ENCODE measurements around the gene CCL23.

Gene CCL23, protein sequence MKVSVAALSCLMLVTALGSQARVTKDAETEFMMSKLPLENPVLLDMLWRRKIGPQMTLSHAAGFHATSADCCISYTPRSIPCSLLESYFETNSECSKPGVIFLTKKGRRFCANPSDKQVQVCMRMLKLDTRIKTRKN

DNA sequence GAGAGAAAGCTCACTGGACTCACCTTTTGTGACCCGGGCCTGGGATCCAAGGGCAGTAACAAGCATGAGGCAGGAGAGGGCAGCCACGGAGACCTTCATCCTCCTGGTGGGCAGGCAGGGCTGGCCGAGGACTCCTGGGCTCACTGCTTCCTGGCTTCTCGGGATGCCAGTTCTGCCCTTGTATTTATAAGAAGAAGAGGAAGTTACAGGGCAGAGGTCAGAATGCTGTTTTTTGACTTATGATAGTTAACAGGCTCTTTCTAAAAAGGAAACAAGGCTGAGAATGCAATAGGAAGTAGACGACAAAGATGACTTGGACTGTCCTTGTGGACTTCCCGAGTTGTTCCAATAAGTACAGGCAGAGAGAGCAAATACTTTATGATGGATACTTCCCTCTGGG is at the start of gene CCL23:
CCL23 (minus strand) TSS at position 174 of the 400 bp plus-strand sequence; CDS start at position 99, 75 bp downstream.
- no peaks in the 10 kb centered on the region for H3K36me3 ChIP-seq (ENCODE audit: insufficient read depth, low read depth, low read length)

DNA sequence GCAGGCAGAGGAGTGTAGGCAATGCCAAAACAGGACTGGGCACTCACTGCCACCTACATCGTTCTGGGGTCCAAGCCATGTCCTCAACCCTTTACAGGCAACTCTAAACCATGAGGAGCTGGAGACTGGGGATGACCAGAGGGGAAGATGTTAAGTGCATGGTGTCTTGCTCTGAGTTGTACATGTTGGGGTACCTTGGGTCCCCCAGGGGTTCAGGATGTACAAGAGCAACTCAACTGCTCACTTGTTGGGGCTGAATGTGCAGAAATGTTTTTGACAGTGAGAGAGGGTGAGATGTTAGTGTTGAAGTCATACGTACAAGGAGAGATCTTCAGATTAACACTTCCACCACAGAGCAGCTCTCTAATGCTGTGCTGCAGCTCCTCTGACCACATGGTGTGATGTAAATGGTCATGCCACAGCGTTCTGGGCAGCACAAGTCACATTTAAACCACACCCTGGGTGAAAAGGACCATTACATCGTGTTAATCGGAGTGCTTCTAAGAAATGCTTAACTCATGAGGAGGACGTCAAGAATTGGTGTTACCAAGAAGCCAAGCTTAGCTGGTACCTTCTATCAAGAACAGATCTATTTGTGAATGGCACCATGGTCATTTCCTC is 48.7 kb upstream of the CCL23 start:
- Histone ChIP-seq H3K36me3 (ENCODE audit: insufficient read depth, low read depth, low read length) (no peaks in the 10 kb centered on the region), H3K27me3 (ENCODE audit: insufficient read depth, low read length) (no peaks in the 10 kb centered on the region), H3K4me3 (ENCODE audit: low read length) (no peak overlapping the region), H3K9ac (ENCODE audit: low read depth, low read length) (no peak overlapping the region), H3K27ac (ENCODE audit: low read length) (no peak overlapping the region), H3K9me3 (ENCODE audit: insufficient read depth, low read depth, low read length) (no peaks in the 10 kb centered on the region), H3K4me1 (ENCODE audit: insufficient read depth, low read length) (no peaks in the 10 kb centered on the region)

More for the DNA sequence above, at the start of gene CCL23:
- H3K9ac ChIP-seq (ENCODE audit: low read depth, low read length): no peak within 1 kb of the TSS
- H3K27me3 ChIP-seq (ENCODE audit: insufficient read depth, low read length): no peaks in the 10 kb centered on the region; the same call in 1 of the 2 replicates
- H3K9me3 ChIP-seq (ENCODE audit: insufficient read depth, low read depth, low read length): no peaks in the 10 kb centered on the region
- H3K4me1 ChIP-seq (ENCODE audit: insufficient read depth, low read length): no peaks in the 10 kb centered on the region
- H3K27ac ChIP-seq (ENCODE audit: low read length): no peak within 1 kb of the TSS
- H3K4me3 ChIP-seq (ENCODE audit: low read length): no peak within 1 kb of the TSS

- H3K9me3 ChIP-seq (ENCODE audit: insufficient read depth, low read depth, low read length): no peaks in the 10 kb centered on the region
- no peak within 1 kb of the TSS for H3K4me3 ChIP-seq (ENCODE audit: low read length)
Observed at GRCh38 chr17:36063786-36064541, 46.2 kb upstream of the CCL23 start, which contains the start of gene CCL18. Gene CCL18 (plus strand): TSS chr17:36064272. CDS start chr17:36064343, 71 bp downstream.

DNA sequence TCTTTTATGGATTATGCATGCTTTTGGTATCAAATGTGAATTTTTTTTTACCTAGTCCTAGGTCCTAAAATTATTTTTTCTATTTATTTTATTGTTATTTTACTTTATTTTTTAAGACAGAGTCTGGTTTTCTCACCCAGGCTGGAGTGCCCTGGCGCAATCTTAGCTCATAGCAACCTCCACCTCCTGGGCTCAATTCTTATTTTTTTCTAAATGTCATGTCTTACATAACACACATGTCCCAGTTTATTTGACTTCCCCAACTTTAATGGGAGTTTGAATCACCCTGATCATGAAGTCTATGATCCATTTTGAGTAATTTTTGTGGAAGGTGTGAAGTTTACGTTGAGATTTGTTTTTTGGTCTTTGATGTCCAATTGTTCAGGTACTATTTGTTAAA is 43.0 kb upstream of the CCL23 start:
- no peaks in the 10 kb centered on the region for H3K9me3 ChIP-seq (ENCODE audit: insufficient read depth, low read depth, low read length)
- H3K9ac ChIP-seq (ENCODE audit: low read depth, low read length): no peak overlapping the region
- H3K27ac ChIP-seq (ENCODE audit: low read length): no peak overlapping the region
- H3K4me1 ChIP-seq (ENCODE audit: insufficient read depth, low read length): no peaks in the 10 kb centered on the region
- no peak overlapping the region for H3K4me3 ChIP-seq (ENCODE audit: low read length)
- no peaks in the 10 kb centered on the region for H3K36me3 ChIP-seq (ENCODE audit: insufficient read depth, low read depth, low read length)
- no peaks in the 10 kb centered on the region for H3K27me3 ChIP-seq (ENCODE audit: insufficient read depth, low read length)

More at GRCh38 chr17:36063786-36064541, 46.2 kb upstream of the CCL23 start, which contains the start of gene CCL18:
- no peaks in the 10 kb centered on the region for H3K36me3 ChIP-seq (ENCODE audit: insufficient read depth, low read depth, low read length)
- H3K27me3 ChIP-seq (ENCODE audit: insufficient read depth, low read length): no peaks in the 10 kb centered on the region
- no peaks in the 10 kb centered on the region for H3K4me1 ChIP-seq (ENCODE audit: insufficient read depth, low read length)
- no peak within 1 kb of the TSS for H3K27ac ChIP-seq (ENCODE audit: low read length)
- no peak within 1 kb of the TSS for H3K9ac ChIP-seq (ENCODE audit: low read depth, low read length)

GRCh38 chr17:36059406-36059805 is 41.6 kb upstream of the CCL23 start:
- Histone ChIP-seq H3K27me3 (ENCODE audit: insufficient read depth, low read length) (no peaks in the 10 kb centered on the region), H3K27ac (ENCODE audit: low read length) (no peak overlapping the region), H3K36me3 (ENCODE audit: insufficient read depth, low read depth, low read length) (no peaks in the 10 kb centered on the region), H3K4me1 (ENCODE audit: insufficient read depth, low read length) (no peaks in the 10 kb centered on the region), H3K9ac (ENCODE audit: low read depth, low read length) (no peak overlapping the region), H3K9me3 (ENCODE audit: insufficient read depth, low read depth, low read length) (no peaks in the 10 kb centered on the region), H3K4me3 (ENCODE audit: low read length) (no peak overlapping the region)

DNA sequence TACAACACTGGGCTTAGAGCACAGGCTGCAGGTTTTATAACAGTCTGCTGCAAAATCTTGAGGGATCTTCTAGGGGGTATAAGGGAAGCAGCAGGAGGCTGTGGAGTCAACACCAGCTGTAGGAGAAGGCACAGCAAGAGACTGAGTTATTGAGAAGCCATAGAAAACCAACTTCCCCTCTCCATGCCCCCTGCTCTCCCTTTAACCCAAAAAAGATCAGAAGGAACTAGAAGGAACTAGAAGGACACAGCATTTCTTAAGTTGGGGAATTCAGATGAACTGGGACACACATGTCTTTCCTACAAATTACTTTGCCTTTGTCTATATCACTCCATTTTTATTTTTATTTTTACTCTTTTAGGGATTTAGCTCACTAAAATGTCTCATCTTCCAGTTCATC is 40.1 kb upstream of the CCL23 start:
- H3K9ac ChIP-seq (ENCODE audit: low read depth, low read length): no peak overlapping the region
- no peak overlapping the region for H3K4me3 ChIP-seq (ENCODE audit: low read length)
- H3K27me3 ChIP-seq (ENCODE audit: insufficient read depth, low read length): no peaks in the 10 kb centered on the region
- H3K4me1 ChIP-seq (ENCODE audit: insufficient read depth, low read length): no peaks in the 10 kb centered on the region
- H3K27ac ChIP-seq (ENCODE audit: low read length): no peak overlapping the region
- no peaks in the 10 kb centered on the region for H3K9me3 ChIP-seq (ENCODE audit: insufficient read depth, low read depth, low read length)
- H3K36me3 ChIP-seq (ENCODE audit: insufficient read depth, low read depth, low read length): no peaks in the 10 kb centered on the region

DNA sequence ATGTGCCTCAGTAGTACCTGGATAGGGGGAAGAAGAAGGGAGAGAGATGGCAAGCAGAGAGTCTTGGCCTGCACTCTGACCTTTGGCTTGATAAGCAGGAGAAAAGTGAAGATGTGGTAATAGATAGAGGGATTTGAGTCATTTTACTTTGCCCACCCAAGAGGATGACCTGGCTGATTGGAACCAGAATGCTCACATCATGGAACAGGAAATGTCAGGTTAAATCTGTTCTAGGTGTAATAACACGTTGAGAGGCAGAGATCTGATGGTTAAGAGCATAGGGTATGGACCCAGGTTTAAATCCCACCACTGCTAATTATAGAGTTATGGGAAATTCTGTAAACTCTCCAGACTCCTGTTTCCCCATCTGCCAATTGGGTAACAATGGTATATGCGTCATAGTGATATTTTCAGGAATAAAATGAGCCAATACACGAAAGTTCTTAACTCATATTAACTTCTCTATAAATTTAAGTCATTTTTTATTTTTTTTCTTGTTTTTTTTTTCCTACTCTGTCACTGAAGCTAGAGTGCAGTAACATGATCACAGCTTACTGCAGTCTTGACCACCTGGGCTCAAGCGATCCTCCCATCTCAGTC is 38.2 kb upstream of the CCL23 start:
- Histone ChIP-seq H3K27me3 (ENCODE audit: insufficient read depth, low read length) (no peaks in the 10 kb centered on the region), H3K9ac (ENCODE audit: low read depth, low read length) (no peak overlapping the region), H3K4me1 (ENCODE audit: insufficient read depth, low read length) (no peaks in the 10 kb centered on the region), H3K9me3 (ENCODE audit: insufficient read depth, low read depth, low read length) (no peaks in the 10 kb centered on the region), H3K27ac (ENCODE audit: low read length) (no peak overlapping the region), H3K36me3 (ENCODE audit: insufficient read depth, low read depth, low read length) (no peaks in the 10 kb centered on the region), H3K4me3 (ENCODE audit: low read length) (no peak overlapping the region)

GRCh38 chr17:36055171-36055570 is 37.4 kb upstream of the CCL23 start:
- no peak overlapping the region for H3K27ac ChIP-seq (ENCODE audit: low read length)
- no peaks in the 10 kb centered on the region for H3K27me3 ChIP-seq (ENCODE audit: insufficient read depth, low read length)
- H3K4me3 ChIP-seq (ENCODE audit: low read length): no peak overlapping the region
- no peaks in the 10 kb centered on the region for H3K4me1 ChIP-seq (ENCODE audit: insufficient read depth, low read length)
- no peaks in the 10 kb centered on the region for H3K36me3 ChIP-seq (ENCODE audit: insufficient read depth, low read depth, low read length)
- peaks cover 3% of the 10 kb centered on the region; the same call in 1 of the 2 replicates for H3K9me3 ChIP-seq (ENCODE audit: insufficient read depth, low read depth, low read length)
- H3K9ac ChIP-seq (ENCODE audit: low read depth, low read length): no peak overlapping the region

DNA sequence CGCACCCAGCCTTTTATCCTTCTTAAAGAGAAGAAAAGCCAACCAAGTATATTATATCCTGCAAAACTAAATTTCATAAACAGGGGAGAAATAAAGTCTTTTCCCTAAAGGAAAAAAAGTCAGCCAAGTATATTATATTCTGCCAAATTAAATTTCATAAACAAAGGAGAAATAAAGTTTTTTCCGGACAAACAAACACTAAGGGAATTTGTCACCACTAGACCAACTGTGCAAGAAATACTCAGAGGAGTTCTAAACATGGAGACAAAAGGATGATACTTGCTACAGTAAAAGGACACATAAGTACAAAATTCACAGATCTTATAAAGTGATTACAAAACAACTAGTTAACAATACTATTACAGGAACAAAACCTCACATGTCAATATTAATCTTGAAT is 31.9 kb upstream of the CCL23 start:
- Histone ChIP-seq H3K9ac (ENCODE audit: low read depth, low read length) (no peak overlapping the region), H3K4me3 (ENCODE audit: low read length) (no peak overlapping the region), H3K27me3 (ENCODE audit: insufficient read depth, low read length) (no peaks in the 10 kb centered on the region), H3K27ac (ENCODE audit: low read length) (no peak overlapping the region), H3K9me3 (ENCODE audit: insufficient read depth, low read depth, low read length) (peaks cover 16% of the 10 kb centered on the region; the same call in 1 of the 2 replicates), H3K4me1 (ENCODE audit: insufficient read depth, low read length) (no peaks in the 10 kb centered on the region), H3K36me3 (ENCODE audit: insufficient read depth, low read depth, low read length) (no peaks in the 10 kb centered on the region)

GRCh38 chr17:36048066-36048465 is 30.3 kb upstream of the CCL23 start:
- no peak overlapping the region for H3K4me3 ChIP-seq (ENCODE audit: low read length)
- no peak overlapping the region for H3K27ac ChIP-seq (ENCODE audit: low read length)
- no peak overlapping the region for H3K9ac ChIP-seq (ENCODE audit: low read depth, low read length)
- H3K36me3 ChIP-seq (ENCODE audit: insufficient read depth, low read depth, low read length): no peaks in the 10 kb centered on the region
- H3K9me3 ChIP-seq (ENCODE audit: insufficient read depth, low read depth, low read length): peaks cover 16% of the 10 kb centered on the region; the same call in 1 of the 2 replicates
- H3K4me1 ChIP-seq (ENCODE audit: insufficient read depth, low read length): no peaks in the 10 kb centered on the region
- H3K27me3 ChIP-seq (ENCODE audit: insufficient read depth, low read length): no peaks in the 10 kb centered on the region

DNA sequence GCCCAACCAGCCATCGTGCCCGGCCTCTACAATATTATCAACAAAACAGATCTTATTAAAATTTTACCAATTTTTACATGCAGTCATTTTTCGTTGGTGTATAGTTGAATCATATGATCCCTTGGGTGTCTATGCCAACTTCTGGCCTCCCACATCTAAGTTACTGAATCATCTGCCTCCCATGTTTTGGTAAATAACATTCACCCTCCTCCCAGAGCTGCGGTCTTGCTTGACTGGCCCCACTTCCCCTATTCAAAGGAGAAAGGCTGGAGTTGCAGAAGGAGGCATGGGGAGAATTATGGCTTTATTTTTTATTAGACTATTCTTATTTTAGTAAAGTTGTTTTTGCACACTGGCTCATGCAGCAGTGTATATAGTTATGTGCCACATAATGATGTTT is 18.5 kb upstream of the CCL23 start:
- Histone ChIP-seq H3K27me3 (ENCODE audit: insufficient read depth, low read length) (no peaks in the 10 kb centered on the region), H3K9ac (ENCODE audit: low read depth, low read length) (no peak overlapping the region), H3K27ac (ENCODE audit: low read length) (no peak overlapping the region), H3K36me3 (ENCODE audit: insufficient read depth, low read depth, low read length) (no peaks in the 10 kb centered on the region), H3K4me3 (ENCODE audit: low read length) (no peak overlapping the region), H3K9me3 (ENCODE audit: insufficient read depth, low read depth, low read length) (no peaks in the 10 kb centered on the region), H3K4me1 (ENCODE audit: insufficient read depth, low read length) (no peaks in the 10 kb centered on the region)

Measured in iPS-20b (cell line).